ENCODE measurements around the gene HCN2.
A peak's percentile ranks its signal among the peaks of the same experiment; 100 is the strongest.
"Not testable (repeated sequence)": the region's sequence is repeated elsewhere in the genome, so short reads cannot be mapped to it uniquely, and the experiment has no call there.

Gene HCN2

DNA sequence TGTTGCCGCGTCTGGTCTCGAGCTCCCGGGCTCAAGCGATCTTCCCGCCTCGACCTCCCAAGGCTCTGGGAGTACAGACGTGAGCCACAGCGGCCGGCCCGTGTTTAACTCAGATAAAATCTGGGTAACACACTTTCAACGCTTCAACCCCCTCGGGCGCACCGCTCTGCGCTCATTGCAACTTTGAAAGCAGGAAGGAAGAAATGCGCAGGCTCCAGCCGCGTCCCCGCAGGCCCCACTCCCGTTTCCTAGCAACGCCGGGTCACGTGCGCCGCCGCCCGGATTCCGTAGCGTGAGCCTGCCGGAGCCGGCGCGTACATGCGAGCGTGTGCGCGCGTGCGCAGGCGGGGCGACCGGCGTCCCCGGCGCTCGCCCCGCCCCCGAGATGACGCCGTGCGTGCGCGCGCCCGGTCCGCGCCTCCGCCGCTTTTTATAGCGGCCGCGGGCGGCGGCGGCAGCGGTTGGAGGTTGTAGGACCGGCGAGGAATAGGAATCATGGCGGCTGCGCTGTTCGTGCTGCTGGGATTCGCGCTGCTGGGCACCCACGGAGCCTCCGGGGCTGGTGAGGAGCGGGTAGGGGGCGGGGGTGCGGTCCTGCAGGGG, 17.4 kb upstream of the HCN2 start, which contains the start of gene BSG:
BSG (plus strand) TSS at position 457 of the 603 bp plus-strand sequence; CDS start at position 496, 39 bp downstream.
- peak; percentile 92 for DNase-seq

DNA sequence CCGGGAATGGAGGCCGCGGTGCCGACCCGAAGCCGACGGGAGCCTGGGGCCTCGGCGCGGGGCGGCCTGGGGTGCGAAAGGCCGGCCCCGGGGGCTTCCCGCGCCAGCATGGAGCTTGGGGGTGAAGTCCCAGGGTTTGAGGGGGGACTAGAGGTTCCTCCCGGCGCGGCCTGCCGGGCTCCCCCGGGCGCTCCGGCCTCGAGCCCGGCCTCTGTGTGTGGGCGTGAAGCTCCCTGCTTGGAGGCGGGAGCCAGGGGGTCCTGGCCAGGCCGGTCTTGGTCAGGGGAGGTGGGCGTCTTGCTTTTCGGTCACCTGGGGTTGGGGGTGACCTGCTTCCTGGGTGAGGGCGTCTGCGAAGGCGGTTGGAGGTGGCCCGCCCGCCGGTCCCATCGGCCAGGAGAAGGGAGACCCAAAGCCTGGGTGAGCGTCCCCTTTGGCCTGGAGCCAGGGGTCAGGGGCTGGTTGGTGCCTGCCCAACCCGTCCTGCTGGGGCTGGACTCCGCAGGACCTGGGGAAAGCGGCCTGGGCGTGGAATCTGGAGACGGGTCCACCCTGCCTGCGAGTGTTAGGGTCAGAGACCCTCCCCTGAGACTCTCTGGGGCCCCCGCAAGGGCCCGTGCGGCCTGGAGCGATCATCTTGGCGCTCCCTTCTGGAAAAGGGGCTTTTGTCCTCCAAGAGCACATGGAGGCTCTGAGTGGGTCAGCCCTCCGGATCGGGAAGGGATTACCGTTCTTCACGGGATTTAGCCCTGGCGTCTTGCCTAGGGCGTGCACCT, 16.8 kb upstream of the HCN2 start:
- DNase-seq = peak; percentile 34

- DNase-seq = no peak
These were observed 16.2 kb upstream of the HCN2 start for GRCh38 chr19:573519-573825.

DNA sequence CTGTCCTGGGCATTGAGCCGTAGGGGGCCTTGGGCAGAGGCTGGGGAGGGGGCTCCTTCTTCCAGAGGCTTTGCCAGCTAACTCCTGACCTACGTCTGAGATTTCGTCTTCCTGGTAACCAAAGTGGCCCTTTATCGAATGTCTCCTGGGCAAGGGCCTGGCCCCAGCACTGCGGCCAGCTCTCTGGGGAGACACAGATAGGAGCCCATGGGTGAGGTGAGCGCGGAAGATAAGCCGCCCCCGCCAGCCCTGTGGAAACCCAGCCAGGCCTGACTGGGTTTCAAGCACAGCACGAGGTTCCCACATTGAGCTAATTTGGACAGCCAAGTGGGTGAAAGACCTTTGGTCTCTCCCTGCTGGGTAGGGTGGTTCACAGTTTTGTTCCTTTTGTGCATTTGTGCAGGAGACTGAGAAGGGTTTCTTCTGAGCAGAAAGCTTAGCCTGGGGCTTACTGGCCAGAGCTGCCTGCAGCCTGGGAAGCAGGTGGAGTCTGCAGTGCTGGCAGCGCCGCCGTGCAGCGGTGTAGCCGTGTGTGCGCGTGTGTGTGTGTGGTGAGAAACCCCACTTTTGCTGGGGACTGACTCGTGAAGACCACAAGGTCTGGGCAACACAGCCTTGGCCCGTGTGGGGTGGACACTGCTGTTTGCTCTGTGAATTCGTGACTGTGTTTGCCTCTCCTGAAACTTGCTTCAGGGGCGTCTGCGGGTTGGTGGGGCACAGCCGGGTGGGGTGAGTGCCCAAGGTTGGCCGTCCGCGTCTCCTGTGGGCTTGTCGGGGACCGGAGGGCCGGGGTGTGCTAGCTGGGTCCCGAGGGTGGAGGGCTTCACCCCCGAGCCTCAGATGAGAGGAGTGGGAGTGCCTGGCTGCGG, 14.8 kb upstream of the HCN2 start:
- DNase-seq = no peak

DNA sequence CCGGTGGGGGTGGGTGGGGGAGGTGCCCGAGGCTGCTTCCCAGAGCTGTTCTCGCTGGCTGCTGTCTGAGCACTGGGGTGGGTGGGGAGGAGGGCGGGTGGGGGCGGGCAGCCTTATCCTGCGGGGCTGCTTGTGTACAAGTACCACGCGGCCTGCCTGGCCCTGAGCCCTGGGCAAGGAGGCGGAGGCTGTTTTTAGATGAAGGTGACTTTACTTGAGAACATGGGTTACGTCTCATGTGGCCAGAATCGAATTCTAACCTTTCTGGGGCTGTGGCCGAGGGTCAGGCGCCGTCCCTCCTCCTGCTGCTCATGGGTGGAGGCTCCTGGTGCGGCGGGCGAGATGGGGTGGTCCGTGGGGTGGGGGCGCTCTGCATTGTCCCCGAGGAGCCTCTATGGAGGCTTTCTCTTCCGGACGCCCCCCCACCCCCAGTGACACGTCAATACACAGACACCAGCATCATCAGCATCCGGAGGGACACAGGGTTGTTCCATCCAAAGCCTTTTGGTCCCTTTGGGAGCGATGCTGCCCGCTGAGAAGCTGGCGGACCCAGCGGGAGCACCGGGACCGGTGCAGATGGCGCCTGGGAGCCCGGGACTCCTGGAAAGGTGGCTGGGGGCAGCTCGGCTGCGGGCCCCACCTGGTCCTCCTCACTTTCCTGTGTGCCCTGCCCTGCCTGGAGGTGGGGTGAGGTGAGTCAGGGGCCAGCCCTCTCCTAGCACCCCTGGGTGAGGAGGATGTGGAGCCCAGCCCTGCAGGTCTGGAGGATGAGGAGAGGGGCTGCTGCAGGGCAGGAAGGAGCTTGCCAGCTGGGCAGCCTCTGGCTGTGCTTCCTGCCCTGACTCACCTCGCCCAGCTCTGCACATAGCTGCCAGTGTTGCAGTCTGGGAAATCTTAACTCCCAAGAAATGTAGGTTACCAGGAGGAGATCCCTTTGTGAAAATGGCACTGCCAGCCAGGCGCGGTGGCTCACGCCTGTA, 13.9 kb upstream of the HCN2 start:
- no peak for DNase-seq

DNA sequence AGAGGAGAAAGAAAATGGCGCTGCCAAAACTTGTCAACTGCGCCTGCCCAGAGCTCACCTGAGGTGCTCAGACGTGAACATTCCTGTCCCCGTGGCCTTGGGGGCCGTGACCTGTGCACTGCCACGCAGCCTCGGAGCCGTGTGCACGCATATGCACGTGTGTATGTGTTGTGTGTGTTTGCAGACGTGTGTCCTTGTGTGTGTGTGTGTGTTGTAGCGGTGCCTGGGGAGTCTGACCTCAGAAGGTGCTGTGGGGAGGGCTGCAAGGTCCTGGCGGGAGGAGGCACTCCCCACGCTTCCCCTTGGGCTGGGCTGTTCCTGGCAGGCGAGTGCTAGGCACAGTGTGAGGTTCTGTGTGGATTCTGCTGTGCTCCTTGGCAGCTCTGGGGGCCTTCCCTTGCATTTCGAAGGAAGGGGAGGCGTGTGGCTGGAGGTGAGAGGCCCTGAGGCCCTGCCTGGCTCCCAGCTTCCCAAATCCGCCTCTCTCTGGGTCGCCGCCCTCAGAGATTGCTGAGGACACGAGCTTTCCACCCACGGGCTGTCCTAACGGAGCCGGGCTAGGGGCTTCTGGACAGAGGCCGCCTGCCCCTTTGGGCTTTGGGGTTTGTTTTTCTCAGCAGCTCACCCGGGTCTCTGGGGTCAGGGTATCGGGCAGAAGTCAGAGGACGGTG, 12.8 kb upstream of the HCN2 start:
- no peak for DNase-seq

DNA sequence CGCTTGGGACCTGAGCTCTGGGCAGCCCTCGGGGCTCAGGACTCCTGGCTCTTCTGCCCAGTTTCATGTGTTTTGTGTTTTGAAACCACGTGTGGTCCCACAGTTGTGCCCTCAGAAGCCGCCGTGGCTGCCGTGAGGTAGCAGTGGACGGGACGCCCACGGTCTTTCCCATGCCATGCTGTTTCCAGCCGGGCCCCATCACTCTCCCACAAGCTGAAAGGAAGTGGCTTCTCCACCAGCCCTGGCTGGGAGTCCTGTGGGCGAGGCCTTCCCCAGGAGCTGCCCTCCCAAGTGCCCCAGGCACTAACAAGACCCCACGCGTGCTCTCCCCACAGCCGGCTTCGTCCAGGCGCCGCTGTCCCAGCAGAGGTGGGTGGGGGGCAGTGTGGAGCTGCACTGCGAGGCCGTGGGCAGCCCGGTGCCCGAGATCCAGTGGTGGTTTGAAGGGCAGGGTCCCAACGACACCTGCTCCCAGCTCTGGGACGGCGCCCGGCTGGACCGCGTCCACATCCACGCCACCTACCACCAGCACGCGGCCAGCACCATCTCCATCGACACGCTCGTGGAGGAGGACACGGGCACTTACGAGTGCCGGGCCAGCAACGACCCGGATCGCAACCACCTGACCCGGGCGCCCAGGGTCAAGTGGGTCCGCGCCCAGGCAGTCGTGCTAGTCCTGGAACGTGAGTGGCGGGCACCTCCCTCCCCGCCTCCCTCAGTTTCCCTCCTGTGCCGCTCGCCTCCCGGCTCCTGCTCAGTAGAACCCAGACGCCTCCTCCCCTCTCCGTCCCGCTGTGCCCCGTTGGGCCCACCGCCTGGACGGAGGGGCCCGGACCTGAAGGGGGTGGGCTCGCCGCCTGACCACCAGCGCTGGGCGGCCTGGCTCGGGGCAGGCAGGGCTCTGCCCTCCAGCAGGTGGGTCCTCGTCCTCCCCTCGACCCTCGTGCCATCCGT, 12.0 kb upstream of the HCN2 start:
- DNase-seq = no peak

DNA sequence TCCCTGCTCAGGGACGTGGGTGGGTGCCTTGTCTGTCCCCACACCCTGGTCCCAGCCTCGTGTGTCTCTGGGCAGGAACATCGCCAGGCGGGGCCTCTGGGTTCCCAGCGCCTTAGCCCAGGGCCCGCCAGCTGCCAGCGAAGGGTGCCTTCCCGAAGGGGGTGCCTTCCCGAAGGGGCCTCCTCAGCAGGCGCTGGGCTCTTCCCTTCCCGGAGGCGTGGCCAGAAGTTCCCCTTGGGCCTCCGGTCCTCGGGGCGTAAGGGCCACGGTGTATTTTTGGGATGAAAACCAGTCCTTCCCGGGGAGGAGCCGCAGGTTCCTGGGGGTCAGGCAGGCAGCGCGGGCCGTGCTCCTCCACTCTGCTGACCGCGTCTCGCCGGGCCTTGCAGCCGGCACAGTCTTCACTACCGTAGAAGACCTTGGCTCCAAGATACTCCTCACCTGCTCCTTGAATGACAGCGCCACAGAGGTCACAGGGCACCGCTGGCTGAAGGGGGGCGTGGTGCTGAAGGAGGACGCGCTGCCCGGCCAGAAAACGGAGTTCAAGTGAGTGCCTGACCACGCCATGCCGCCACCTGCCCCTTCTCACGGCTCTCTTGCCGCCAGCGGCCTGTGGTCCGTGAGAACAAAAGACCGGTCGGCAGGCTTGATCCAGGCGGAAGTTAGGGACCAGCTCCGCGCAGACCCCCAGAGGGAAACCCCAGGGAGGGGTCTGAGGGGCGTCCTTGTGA, 10.4 kb upstream of the HCN2 start:
- no peak for DNase-seq

- DNase-seq = no peak
These were observed 9.9 kb upstream of the HCN2 start for GRCh38 chr19:579842-580155.

- no peak for DNase-seq
These were observed 9.3 kb upstream of the HCN2 start for GRCh38 chr19:580274-580835.

- DNase-seq = no peak
These were observed 8.1 kb upstream of the HCN2 start for GRCh38 chr19:581399-582111.

GRCh38 chr19:582497-583197, 7.0 kb upstream of the HCN2 start:
- no peak for DNase-seq

DNA sequence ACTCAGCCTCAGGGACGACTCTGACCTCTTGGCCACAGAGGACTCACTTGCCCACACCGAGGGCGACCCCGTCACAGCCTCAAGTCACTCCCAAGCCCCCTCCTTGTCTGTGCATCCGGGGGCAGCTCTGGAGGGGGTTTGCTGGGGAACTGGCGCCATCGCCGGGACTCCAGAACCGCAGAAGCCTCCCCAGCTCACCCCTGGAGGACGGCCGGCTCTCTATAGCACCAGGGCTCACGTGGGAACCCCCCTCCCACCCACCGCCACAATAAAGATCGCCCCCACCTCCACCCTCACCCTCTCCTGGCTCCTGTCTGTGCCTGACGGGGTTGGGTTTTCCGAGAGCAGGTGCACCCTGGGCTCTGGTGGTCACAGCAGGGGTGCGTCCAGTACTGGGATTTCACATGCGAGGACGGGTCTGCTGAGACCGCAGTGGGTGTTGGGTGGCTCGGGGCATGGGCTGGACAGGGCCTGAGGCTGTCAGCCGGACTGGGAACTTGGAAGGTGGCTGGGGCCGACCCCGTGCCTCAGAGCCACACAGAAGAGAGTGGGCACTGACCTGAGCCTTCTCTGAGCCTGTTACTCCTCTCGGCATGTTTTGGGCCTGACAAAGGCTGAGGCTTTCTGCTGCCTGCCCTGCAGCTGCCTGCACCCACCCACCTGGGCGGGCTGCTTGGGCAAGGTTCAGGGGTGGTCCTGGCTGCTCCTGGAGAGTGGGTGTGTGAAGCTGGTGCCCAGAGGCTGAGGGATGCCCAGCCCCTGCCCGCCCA, 6.3 kb upstream of the HCN2 start:
- no peak for DNase-seq

GRCh38 chr19:583968-584239, 5.8 kb upstream of the HCN2 start:
- DNase-seq = no peak

DNA sequence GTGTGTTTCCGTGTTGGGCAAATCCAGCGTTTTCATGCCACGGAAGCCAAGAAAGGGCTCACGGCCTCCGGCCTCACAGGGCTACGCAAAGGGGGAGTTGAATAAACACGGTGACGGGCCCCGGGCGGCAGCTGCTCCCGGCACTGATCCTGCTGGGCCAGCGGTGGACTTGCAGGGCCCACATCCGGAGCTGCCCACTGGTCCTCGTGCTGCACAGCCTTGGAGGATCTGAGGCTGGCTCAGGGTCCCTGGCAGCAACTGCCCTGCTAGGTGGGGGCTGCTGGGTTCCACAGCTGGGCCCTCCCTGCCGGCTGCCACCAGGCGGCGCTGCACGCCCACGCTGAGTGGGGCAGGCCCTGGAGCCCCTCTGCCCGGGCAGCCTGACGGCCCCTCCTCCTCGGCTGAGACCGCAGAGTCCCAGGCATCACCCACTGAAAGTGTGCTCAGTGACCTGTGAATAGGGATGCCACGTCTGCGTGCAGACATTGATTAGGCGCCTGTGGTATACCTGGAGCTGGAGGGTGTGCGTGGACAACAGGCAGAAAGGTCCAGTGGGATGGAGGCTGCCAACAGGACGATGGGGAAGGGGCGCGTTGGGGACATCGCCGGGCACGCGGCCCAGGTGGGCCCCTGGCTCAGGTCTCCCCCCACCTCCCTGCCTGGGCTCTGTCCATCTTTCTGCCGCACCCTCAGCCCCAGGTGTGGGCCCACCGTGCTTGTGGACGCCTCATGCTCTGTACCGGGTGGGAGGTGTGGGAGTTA, 5.3 kb upstream of the HCN2 start:
- DNase-seq = no peak

DNA sequence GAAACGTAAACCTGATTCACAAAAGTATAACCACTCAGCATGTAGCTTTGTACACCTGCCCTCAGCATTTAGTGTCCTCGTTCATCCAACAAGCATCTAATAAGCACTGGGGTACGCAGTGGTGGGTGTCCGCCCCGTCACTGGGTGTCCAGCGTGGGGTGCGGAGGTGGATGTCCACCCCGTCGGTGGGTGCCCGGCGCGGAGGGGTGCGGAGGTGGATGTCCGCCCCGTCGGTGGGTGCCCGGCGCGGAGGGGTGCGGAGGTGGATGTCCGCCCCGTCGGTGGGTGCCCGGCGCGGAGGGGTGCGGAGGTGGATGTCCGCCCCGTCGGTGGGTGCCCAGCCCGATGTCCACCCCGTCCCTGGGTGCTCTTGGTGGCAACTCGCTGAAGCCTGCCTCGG, 4.5 kb upstream of the HCN2 start:
- not testable (repeated sequence) for DNase-seq

DNA sequence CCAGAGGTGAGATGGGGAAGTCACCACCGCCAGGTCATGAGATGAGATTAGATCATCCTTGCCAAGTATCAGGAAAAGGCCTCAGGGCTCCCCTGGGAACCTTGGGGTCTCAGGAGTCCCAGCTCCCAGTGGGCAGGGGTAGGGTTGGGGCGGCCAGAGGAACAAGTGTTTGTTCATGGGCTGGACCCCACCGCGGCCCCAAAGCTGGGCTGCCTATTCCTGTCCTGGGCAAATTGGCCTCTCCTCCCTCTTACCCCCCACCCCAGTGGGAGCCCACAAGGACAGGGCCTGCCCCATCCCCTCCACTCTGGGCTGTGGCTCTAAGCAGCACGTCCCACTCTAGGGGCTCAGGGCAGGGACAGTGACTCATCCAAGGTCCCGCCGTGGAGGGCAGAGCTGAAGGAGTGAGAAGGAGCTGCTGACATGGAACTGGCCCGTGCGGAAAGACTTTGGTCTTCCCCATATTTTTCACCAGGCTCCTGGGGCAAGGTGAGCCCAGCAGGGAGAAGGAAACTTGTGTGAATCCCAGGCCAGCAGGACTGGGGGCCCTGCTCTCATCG, 4.0 kb upstream of the HCN2 start:
- DNase-seq = no peak
